Measurements from ENCODE around the gene TMEM150C.

DNA sequence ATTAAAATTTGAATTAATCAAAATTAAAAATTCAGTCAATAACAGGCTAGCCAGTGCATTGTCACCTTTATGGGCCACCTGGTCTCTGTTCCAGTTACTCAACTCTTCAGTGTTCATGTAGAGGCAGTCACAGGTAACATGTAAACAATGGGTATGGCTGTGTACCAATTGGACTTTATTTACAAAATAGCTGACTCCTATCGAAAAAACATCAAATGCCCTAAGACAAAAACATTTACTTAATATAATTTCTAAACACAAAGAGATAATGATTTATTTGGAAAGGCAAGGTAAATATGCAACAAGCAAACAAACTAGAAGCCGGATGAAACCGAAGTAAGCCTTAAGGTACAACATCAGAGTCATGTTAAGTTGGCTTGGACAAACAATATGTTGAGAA is 8.8 kb downstream of the TMEM150C start:
- TF ChIP-seq, protein P1, sequence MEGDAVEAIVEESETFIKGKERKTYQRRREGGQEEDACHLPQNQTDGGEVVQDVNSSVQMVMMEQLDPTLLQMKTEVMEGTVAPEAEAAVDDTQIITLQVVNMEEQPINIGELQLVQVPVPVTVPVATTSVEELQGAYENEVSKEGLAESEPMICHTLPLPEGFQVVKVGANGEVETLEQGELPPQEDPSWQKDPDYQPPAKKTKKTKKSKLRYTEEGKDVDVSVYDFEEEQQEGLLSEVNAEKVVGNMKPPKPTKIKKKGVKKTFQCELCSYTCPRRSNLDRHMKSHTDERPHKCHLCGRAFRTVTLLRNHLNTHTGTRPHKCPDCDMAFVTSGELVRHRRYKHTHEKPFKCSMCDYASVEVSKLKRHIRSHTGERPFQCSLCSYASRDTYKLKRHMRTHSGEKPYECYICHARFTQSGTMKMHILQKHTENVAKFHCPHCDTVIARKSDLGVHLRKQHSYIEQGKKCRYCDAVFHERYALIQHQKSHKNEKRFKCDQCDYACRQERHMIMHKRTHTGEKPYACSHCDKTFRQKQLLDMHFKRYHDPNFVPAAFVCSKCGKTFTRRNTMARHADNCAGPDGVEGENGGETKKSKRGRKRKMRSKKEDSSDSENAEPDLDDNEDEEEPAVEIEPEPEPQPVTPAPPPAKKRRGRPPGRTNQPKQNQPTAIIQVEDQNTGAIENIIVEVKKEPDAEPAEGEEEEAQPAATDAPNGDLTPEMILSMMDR (IDR thresholded peaks at IDR 0.05), result no peak
- TF ChIP-seq POLR2A (IDR thresholded peaks at IDR 0.05) (no peak), POLR2AphosphoS5 (IDR thresholded peaks at IDR 0.05) (no peak)

Measured in stomach (tissue), 4 donors.